GM19372 (cell line): ENCODE results near the gene CFAP141.
"Not testable (repeated sequence)": the region's sequence is repeated elsewhere in the genome, so short reads cannot be mapped to it uniquely, and the experiment has no call there.

ENCODE experiments used
- ATAC-seq: cut with Tn5 transposase; IDR thresholded peaks from one replicate; pipeline ENCODE4 v1.9.1; 2021; ENCODE audit warnings: mild to moderate bottlenecking, low read depth, moderate library complexity; ENCODE audit not compliant: unreplicated experiment

CFAP141 gene

DNA sequence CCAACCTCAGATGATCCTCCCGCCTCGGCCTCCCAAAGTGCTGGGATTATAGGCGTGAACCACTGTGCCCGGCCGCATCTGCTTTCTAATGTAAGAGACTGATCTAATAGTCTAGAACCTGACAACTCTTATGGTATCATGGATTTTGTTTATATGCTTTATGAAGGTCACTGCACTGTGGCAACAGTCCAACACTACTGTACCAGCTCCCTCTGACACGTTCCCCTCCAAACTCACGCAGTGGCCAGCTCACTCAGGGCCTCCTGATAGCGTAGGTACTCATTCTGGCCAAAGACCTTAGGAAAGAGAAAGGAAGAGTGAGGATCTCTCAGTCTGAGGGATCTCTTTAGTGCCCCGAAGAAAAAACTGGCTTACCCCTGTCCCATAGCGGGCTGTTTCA, 6.0 kb upstream of the CFAP141 start:
- no peak for ATAC-seq

DNA sequence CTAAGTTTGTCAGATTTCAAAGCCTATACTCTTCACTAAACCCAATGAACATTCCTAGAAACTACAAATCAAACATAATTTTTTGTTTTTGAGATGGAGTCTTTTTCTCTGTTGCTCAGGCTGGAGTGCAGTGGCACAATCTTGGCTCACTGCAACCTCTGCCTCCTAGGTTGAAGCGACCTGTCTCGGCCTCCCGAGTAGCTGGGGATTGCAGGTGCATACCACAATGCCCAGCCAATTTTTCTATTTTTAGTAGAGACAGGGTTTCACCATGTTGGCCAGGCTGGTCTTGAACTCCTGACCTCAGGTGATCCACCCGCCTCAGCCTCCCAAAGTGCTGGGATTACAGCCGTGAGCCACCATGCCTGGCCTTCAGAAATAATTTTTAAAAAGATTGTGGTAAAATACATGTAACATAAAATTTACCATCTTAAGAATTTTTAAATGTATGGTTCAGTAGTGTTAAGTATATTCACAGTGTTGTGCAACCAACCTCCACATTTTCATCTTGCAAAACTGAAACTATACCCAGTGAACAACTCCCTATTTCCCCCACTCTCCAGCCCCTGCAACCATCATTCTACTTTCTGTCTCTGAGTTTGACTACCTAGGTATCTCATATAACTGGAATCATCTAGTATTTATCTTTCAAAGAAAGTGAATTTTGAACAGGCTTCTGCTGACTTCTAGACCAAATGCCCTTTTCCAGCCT, 2.7 kb upstream of the CFAP141 start:
- no peak for ATAC-seq

- no peak for ATAC-seq
These were observed 1.1 kb upstream of the CFAP141 start for GRCh38 chr1:154207262-154207661.

GRCh38 chr1:154205778-154206177, 355 bp downstream of the CFAP141 start:
- ATAC-seq: not testable (repeated sequence)

DNA sequence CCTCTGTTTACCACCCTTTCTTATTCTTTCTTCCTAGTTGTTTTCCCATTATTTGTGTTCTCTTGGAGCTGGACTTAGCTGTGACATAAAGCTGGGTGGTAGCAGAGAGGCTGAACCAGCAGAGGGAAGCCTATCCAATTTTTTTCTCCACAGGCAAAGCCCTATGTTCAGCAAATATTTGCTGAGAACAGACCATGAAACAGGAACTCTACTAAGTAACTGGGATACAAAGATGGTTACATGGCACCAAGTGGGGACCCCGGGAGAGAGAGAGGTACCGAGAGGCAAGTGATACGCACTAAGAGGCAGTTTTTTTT, 6.6 kb downstream of the CFAP141 start:
- no peak for ATAC-seq

DNA sequence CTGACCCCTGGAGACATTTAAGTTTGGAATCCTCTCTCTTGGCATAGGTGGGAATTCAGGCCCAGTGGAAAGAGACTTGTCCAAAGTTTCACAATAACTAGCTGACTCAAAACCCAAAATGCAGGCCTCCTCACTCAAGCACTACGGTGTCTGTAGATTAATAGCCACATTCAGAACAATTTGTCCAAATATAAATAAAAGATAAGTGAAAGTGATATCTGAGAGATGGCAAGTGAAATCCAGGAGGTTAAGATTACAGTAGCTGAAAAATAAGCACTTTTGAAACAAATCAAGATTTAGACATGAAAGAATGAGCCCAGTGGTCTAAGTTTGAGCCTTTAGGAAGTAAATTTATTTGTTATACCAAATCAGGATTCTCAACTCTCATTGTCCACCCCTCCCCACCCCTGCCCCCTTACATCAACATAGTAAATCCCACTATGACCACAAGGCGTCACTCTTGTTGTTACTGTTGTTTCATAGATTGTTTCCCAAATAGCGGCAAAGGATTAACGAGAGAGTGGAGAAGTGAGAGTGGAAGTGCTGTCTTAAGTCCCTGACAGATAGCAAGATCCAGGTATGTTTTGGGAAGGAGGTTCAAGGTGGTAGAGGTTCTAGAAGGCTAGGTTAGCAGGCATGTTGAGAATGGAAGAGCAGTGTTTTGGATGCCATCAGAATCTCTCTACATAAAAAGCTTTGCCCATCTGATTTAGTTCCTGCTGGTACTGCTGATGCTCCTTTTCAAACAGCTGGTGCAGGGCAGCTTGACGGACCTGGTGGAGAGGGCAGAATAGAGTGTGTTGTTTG, 7.2 kb downstream of the CFAP141 start:
- no peak for ATAC-seq

- ATAC-seq: no peak
These were observed 12.3 kb downstream of the CFAP141 start for GRCh38 chr1:154193821-154194220.

DNA sequence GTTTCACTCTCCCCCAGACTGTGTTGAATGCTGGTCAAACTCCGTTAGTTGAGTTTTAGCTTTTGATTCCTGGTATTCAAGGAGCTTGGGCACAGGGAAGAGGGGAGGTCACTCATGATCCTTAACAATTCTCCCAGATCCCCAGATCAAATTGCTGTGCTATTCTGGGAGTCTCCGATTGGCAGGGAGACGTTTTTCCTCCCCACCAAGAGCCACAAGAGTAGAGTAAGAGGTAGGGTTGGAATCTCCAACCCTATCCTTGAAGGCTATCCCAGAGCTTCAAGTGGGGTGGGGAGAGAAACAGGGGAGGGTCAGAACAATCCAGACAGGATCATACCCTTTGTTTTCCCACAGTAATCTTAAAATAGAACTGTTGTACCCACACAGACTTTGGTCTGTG, 13.7 kb downstream of the CFAP141 start:
- no peak for ATAC-seq

- ATAC-seq: no peak
These were observed 14.1 kb downstream of the CFAP141 start, which contains the start of gene TPM3 for GRCh38 chr1:154191990-154192461. TPM3 (minus strand) TSS chr1:154192100; CDS start chr1:154192018, 82 bp downstream.

DNA sequence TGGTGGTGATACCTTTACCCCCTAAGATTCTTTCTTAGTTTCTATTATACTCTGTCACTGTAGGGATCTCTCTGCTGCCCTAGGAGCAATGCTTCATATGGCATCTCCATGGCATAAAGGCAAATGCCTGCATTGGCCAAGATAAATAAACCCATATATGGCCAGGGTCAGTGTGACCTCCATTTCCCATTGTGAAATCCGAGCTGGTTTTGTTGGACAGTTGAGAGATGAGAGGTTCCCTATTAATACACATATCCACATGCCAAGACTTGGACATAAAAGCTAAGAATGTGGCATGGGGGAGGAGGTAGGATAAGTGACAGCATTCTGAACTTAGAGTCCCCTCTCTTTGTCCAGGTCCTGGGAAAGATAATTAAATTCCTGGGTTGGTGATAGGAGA, 15.6 kb downstream of the CFAP141 start:
- no peak for ATAC-seq

GRCh38 chr1:154186852-154187501, 19.2 kb downstream of the CFAP141 start:
- ATAC-seq: no peak

- no peak for ATAC-seq
These were observed 20.0 kb downstream of the CFAP141 start for GRCh38 chr1:154186177-154186576.

GRCh38 chr1:154183046-154183915, 22.9 kb downstream of the CFAP141 start:
- peak; percentile 70 for ATAC-seq

DNA sequence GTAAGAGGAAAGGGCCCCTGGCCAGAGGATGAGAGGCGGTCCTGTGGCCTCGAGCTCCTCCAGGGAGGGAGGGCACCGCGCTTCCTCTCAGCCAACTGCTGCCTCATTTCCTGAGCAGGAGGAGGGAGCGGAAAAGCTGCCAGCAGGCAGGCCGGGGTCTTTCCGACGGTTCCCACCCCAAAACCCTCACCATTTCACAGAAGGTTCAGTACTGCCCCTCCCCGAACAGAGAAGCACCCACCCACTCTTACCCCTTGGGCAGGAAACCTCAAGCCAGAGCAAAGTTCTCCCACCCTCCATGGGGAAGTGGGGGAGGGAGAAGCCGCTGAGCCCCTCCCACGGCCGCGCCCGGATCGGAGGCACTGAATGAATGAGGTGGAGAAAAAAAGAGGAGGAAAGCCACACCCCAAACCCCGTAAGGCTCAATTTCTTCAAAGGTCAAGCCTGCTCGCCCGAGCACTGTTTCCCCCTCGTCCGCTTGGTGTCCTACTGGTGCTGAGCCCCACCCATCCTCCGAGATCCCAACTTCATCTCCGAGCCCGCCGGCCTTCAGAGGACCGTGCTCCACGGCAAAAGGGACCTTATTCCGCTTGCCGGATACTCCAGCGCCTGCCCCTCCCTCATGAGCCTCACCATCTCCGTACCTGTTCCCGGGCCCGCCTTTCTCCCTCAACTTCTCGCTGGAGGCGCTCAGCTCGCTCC, 23.6 kb downstream of the CFAP141 start:
- ATAC-seq: peak; percentile 57

DNA sequence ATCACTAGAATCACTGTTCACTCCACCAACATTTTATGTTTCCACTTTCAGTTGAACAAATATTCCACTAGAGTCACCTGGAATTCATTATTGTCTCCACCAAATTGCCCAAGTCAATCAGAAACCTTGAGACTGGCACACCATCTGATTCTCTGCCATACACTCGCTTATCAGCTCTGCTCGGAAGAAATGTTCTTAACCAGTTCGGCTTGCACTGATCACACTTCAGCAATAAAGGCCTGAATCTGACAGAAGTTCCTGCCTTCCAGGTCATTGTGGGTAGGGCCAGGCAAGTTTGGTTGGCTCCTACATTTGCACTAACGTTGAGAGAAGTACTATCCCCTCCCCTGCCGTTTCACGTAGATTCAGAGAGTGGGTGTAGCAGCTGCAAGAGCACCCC, 24.2 kb downstream of the CFAP141 start:
- no peak for ATAC-seq

DNA sequence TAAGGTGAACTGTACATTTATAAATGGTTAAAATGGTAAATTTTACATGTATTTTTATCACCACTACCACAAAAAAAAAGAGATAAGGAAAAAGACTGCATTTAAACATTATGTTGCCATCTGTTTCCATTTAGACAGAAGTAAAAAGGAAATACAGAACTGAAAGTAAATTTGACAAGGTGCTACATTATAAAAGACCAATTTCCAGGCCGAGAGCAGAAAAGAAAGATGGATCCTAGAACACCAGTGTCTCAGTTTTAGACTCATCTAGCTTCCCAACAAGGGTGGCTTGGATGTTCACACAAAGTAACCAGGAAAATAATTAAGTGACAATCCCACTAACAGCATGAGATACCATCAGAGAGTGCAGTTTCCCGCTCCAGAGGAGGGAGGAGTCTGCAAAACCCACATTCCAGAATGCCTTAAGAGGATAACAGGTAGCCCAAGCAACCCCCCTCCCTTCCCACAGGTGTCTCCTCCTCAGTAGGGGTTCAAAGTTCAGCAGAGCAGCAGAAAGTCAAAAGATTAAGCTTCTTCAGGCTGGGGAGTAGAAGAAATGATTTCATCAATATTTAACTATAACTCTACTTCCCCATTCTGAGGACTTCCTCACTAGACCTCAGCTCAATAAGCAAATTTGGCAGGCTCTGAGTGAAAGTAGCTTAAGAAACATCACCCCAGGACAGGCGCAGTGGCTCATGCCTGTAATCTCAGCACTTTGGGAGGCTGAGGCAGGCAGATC, 26.0 kb downstream of the CFAP141 start:
- ATAC-seq: no peak

GRCh38 chr1:154178911-154179811, 27.0 kb downstream of the CFAP141 start:
- ATAC-seq: no peak

GRCh38 chr1:154178013-154178412, 28.1 kb downstream of the CFAP141 start:
- ATAC-seq: no peak
